Suprapubic skin (tissue), 3 donors: ENCODE measurements around the gene ACSF2.
"Not testable (repeated sequence)": the region's sequence is repeated elsewhere in the genome, so short reads cannot be mapped to it uniquely, and the experiment has no call there.

Experiments
- CTCF ChIP-seq, 2 donors: fragments of 200-600 bp in 1 of 2; fragments of 450-650 bp in 1 of 2; sonication (generic) in 1 of 2; IDR thresholded peaks; one replicate each; pipeline ENCODE4 v1.5.1; 2016 to 2019; ENCODE audit warnings: antibody characterized with exemption in 2 of 2, mild to moderate bottlenecking in 1 of 2, moderate library complexity in 1 of 2
- EP300 ChIP-seq: sonication (generic); formaldehyde crosslinking; IDR thresholded peaks from one replicate; pipeline ENCODE4 v1.6.1; 2017; ENCODE audit warnings: antibody characterized with exemption
- POLR2A ChIP-seq, 2 donors: fragments of 450-650 bp; IDR thresholded peaks; one replicate each; pipeline ENCODE4 v1.6.1; 2017; ENCODE audit warnings: antibody characterized with exemption in 2 of 2, mild to moderate bottlenecking in 2 of 2, moderate library complexity in 2 of 2

GRCh38 chr17:50472761-50473161, 46.7 kb downstream of the ACSF2 start:
- TF ChIP-seq POLR2A (IDR thresholded peaks at IDR 0.05); CTCF (IDR thresholded peaks at IDR 0.05); EP300: not testable (repeated sequence)
